Activated naive CD4-positive, alpha-beta T cell (primary cell): ENCODE measurements around the gene PHF20.
"Not testable (repeated sequence)": the region's sequence is repeated elsewhere in the genome, so short reads cannot be mapped to it uniquely, and the experiment has no call there.

Source experiments
- DNase-seq, 4 experiments: peaks; one replicate each; lab custom pipeline; 2025; lab: John Stamatoyannopoulos, UW

Gene PHF20

GRCh38 chr20:35771689-35772562 is at the start of gene PHF20:
TSS of gene PHF20 (plus strand) at chr20:35772015. CDS start at chr20:35801523, 29,508 bp downstream.
- peak; percentile 97 to 99 (median 98) for DNase-seq

- not testable (repeated sequence) for DNase-seq
Measured at GRCh38 chr20:35723275-35723639, 48.6 kb upstream of the PHF20 start.

- DNase-seq = not testable (repeated sequence)
Measured at GRCh38 chr20:35723652-35724320, 48.0 kb upstream of the PHF20 start.

- no peak for DNase-seq
Measured at GRCh38 chr20:35724321-35725230, 47.2 kb upstream of the PHF20 start.

GRCh38 chr20:35726842-35727711 is 44.7 kb upstream of the PHF20 start:
- no peak for DNase-seq

GRCh38 chr20:35729283-35729807 is 42.5 kb upstream of the PHF20 start:
- no peak for DNase-seq

- no peak for DNase-seq
Measured at GRCh38 chr20:35729836-35730582, 41.8 kb upstream of the PHF20 start.

DNA sequence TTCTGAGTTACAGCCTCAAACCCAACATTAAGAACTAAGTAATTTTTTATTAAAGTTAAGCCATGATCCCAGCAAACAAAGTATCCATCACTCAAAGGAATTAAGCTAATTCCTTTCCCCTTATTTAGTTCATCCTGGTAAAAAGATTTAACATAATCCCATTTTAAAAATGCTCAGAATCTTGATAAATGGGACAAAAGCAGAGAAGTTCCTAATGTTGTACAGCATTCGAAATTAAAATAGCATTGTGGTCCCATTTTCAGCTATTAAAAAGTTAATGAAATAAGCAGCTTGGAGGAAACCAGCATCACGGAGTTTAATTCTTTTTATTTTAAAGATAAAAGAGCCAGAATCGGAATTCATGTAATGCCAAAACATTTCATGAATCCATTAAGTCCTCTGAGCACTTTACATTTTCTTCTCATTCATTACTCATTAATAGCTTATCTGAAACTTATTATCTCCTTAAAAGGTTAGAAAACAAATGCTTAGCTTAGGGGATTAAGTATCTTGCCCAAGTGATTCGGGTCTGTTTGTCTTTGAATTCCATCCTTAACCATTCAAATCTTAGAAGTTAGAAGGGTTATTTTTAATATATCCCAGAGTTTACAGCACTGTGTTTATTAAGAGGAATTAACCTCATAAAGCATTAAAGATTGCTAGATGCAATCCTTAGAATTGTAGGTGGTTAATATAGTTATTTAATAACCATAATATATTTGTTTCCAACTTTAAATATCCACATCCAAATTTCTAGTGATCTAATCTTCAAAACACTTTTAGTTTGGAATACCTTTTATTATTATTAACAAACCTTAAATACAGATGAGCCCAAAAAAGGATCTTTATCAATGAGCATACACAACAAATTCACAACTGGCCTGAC is 41.0 kb upstream of the PHF20 start:
- DNase-seq = no peak

DNA sequence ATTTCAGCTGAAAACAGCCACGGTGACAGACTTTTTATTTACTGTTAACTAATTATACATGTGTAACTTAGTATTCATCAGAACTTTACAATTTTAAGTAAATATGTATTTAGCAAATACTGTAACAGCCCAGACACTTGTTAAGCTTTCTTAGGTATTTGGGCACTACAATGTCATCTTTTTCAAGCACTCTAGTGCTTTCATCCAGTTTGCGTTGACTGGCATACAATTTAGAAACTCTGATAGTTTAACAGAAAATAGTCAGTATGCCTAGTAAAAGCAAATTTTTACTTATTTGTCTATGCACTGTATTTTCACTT is 40.4 kb upstream of the PHF20 start:
- no peak for DNase-seq

GRCh38 chr20:35731862-35732643 is 39.8 kb upstream of the PHF20 start:
- no peak for DNase-seq

- DNase-seq = no peak
Measured at GRCh38 chr20:35732644-35732982, 39.2 kb upstream of the PHF20 start.

DNA sequence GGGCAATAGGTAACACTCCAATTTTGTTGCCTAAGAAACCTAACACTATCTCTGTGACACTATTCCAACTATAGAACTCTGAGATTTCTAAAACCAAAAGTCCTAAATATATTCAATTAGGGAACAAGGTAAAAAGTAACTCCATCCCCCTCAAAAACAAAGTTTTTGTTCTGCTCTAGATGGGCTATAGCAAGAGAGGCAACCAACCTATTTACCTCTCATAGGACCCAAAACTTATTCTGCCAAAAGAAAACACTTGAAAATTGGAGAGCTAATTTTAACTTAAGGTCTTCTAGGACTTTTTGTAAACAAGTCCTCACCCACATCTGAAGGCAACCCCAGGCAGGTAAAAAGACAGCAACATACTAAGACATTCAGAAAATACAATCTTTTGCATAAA is 37.4 kb upstream of the PHF20 start:
- DNase-seq = no peak

- DNase-seq = no peak
Measured at GRCh38 chr20:35734777-35735649, 36.8 kb upstream of the PHF20 start.

GRCh38 chr20:35735826-35736470 is 35.9 kb upstream of the PHF20 start:
- no peak for DNase-seq

- no peak for DNase-seq
Measured at GRCh38 chr20:35737865-35738333, 33.9 kb upstream of the PHF20 start.

DNA sequence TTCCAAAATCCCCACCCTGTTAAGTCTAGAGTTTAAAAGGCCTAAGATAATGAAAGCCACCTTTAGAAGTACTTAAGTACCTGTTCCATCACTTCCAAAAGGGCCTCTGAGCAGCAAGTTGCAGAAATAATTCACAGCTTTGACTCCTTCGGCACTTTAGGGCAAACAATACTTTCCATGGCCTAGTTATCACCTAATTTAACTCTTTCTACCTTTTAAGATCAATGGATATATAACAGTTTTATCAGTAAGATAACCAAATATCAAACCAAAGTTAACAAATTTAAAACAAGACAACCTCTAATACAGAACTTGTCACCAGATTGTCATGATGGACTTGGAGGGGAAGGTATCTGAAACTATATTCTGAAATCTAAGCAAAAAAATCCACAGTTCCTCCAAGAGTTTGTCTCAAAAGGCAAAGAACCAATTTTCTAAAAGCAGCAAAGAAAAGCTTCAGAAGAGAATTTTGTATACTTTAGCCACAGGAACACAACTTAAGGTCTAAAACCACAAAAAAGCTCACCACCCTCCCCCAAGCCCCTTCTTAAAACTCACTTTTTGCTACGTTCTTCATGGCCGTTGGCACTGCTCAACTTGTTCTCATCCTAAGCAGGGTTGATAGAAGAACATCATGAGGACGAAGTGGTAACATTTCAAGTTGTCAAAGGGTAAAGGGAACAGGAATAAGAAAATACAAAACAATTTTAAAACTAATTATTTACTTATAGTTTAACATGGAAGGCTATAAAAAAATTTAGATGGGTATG is 33.2 kb upstream of the PHF20 start:
- DNase-seq = no peak
